K562 (cell line): ENCODE data around the gene XKR7. TPM values are rescaled to one million over a fixed set of nuclear protein-coding genes. Genes with fewer than 3 reads are reported as not detected.

ENCODE experiments used
- ATAC-seq: fragments of 200-7000 bp; cut with Tn5 transposase; 3 replicates; pipeline ENCODE4 v1.9.1; 2020; ENCODE audit warnings: moderate library complexity
- BruUV-seq: library from RNA; stranded (reverse); fragments of 400-500 nt; replicated peaks from 2 replicates; lab custom pipeline; 2021; lab: Mats Ljungman, UMichigan
- CTCF ChIA-PET: fragments of 300-600 bp; formaldehyde crosslinking; extraction: SDS; loops from one replicate; lab custom pipeline; 2021; ENCODE audit warnings: low intra/inter-chr PET ratio; lab: Yijun Ruan, JAX
- POLR2A ChIA-PET: fragments of 300-600, 350-650 bp; sonication (Branson Sonifier 250); formaldehyde crosslinking; extraction: SDS; loops from one replicate; lab custom pipeline; 2021; ENCODE audit warnings: antibody characterized with exemption, inconsistent platforms; lab: Yijun Ruan, JAX
- DNase-seq, 4 experiments: peaks; one replicate each; pipeline versions ENCODE4 v3.0.0 to v3.0.0-alpha.2; 2011 to 2018; ENCODE audit warnings: low spot score in 3 of 4, mixed read lengths in 3 of 4; ENCODE audit errors: extremely low read depth in 1 of 4
- FAIRE-seq: peaks from 2 replicates; lab custom pipeline; 2011; peaks lifted over from hg19 to GRCh38; lab: Jason Lieb, UNC
- H2AFZ ChIP-seq: 2 replicates; pipeline ENCODE4 v1.6.0; 2011; ENCODE audit warnings: low read depth, low read length, control low read depth, inconsistent platforms
- H3K27ac ChIP-seq: fragments of 200-600 bp; 3 replicates; pipeline ENCODE4 v1.8.0; 2011; ENCODE audit warnings: low read depth, mild to moderate bottlenecking, control low read depth, inconsistent platforms, low read length, moderate library complexity, mixed read lengths; ENCODE audit errors: extremely low read depth
- H3K27me3 ChIP-seq, 2 experiments: fragments of 300-600 bp in 1 of 2; 2 replicates in 1 of 2; 3 replicates in 1 of 2; pipeline versions ENCODE4 v1.6.0 to v1.8.0; 2011; ENCODE audit warnings: inconsistent platforms in 2 of 2, low read length in 2 of 2, mild to moderate bottlenecking in 1 of 2, mixed read lengths in 1 of 2, moderate library complexity in 1 of 2; ENCODE audit not compliant: control insufficient read depth in 2 of 2, insufficient read depth in 2 of 2
- H3K36me3 ChIP-seq: fragments of 300-600 bp; 3 replicates; pipeline ENCODE4 v1.8.0; 2011; ENCODE audit warnings: mild to moderate bottlenecking, low read length, inconsistent platforms; ENCODE audit not compliant: control insufficient read depth, insufficient read depth
- H3K4me1 ChIP-seq, 2 experiments: fragments of 200-600 bp in 1 of 2; replicated peaks in 1 of 2; 2 replicates in 1 of 2; 3 replicates in 1 of 2; pipeline versions ENCODE4 v1.5.1 to v1.8.0; 2011; ENCODE audit warnings: inconsistent platforms in 2 of 2, low read length in 2 of 2, mild to moderate bottlenecking in 1 of 2, mixed read lengths in 1 of 2, moderate library complexity in 1 of 2; ENCODE audit not compliant: control insufficient read depth in 2 of 2, insufficient read depth in 2 of 2
- H3K4me2 ChIP-seq: 2 replicates; pipeline ENCODE4 v1.6.1; 2011; ENCODE audit warnings: low read length, control low read depth, inconsistent platforms, mixed read lengths; ENCODE audit not compliant: insufficient read depth
- H3K4me3 ChIP-seq: fragments of 200-600 bp; sonication (generic), shearing (Covaris generic); 2 replicates; pipeline ENCODE4 v1.5.1; 2016; ENCODE audit warnings: control low read depth, inconsistent platforms
- H3K79me2 ChIP-seq: fragments of 200-600 bp; 3 replicates; pipeline ENCODE4 v1.8.0; 2011; ENCODE audit warnings: low read length, inconsistent platforms; ENCODE audit not compliant: control insufficient read depth, insufficient read depth
- H3K9ac ChIP-seq, 2 experiments: 2 replicates each; pipeline versions ENCODE4 v1.6.0 to v1.6.1; 2011; ENCODE audit warnings: low read depth in 2 of 2, low read length in 2 of 2, control low read depth in 1 of 2, inconsistent platforms in 1 of 2, mild to moderate bottlenecking in 1 of 2, mixed read lengths in 1 of 2; ENCODE audit not compliant: insufficient read depth in 1 of 2
- H3K9me1 ChIP-seq: one replicate; pipeline ENCODE4 v1.6.0; 2011; ENCODE audit warnings: inconsistent platforms, mild to moderate bottlenecking, low read length, moderate library complexity; ENCODE audit not compliant: control insufficient read depth, insufficient read depth
- H3K9me3 ChIP-seq: replicated peaks from 2 replicates; pipeline ENCODE4 v1.5.1; 2011; ENCODE audit warnings: low read depth, low read length, inconsistent platforms; ENCODE audit not compliant: control insufficient read depth, insufficient read depth
- H4K20me1 ChIP-seq: replicated peaks from 2 replicates; pipeline ENCODE4 v1.6.1; 2011; ENCODE audit warnings: low read length, inconsistent platforms, mixed read lengths; ENCODE audit not compliant: control insufficient read depth, insufficient read depth
- ARID1B ChIP-seq: fragments of 450-650 bp; IDR thresholded peaks from 2 replicates; pipeline ENCODE4 v1.6.1; 2016; ENCODE audit warnings: antibody characterized with exemption, mild to moderate bottlenecking, inconsistent platforms
- CC2D1A ChIP-seq: fragments of 450-650 bp; IDR thresholded peaks from 2 replicates; pipeline ENCODE4 v1.6.1; 2017; ENCODE audit warnings: mild to moderate bottlenecking
- CTBP1 ChIP-seq: fragments of 450-650 bp; IDR thresholded peaks from 2 replicates; pipeline ENCODE4 v1.6.1; 2016; ENCODE audit warnings: borderline replicate concordance
- DPF2 ChIP-seq: fragments of 450-650 bp; IDR thresholded peaks from 2 replicates; pipeline ENCODE4 v1.6.1; 2016
- FOXO4 ChIP-seq: fragments of 450-650 bp; formaldehyde crosslinking; IDR thresholded peaks from 2 replicates; pipeline ENCODE4 v1.4.0; 2020; ENCODE audit warnings: mild to moderate bottlenecking, moderate library complexity
- JUN ChIP-seq, 2 experiments: sonication (generic) in 1 of 2; formaldehyde crosslinking in 1 of 2; IDR thresholded peaks; 2 replicates each; pipeline versions ENCODE4 v1.6.1 to v1.8.0; 2012 to 2022; ENCODE audit warnings: borderline replicate concordance in 2 of 2, mild to moderate bottlenecking in 2 of 2, improper control_type of control experiment in 1 of 2, low read depth in 1 of 2, low read length in 1 of 2, missing genetic modification reagents in 1 of 2
- JUND ChIP-seq, 2 experiments: IDR thresholded peaks; 2 replicates in 1 of 2; 3 replicates in 1 of 2; pipeline ENCODE4 v1.6.1; 2011; ENCODE audit warnings: borderline replicate concordance in 2 of 2, low read depth in 2 of 2, low read length in 2 of 2, improper control_type of control experiment in 1 of 2, missing biosample characterization in 1 of 2, missing genetic modification characterization in 1 of 2, missing genetic modification reagents in 1 of 2
- KLF1 ChIP-seq: fragments of 450-650 bp; IDR thresholded peaks from 2 replicates; pipeline ENCODE4 v1.6.1; 2016; ENCODE audit warnings: missing genetic modification characterization, missing compliant biosample characterization
- MEF2D ChIP-seq: conservative IDR thresholded peaks from 2 replicates; pipeline ENCODE4 v1.6.1; 2016; ENCODE audit warnings: low read depth, missing genetic modification characterization, missing compliant biosample characterization
- MTA3 ChIP-seq: fragments of 450-650 bp; formaldehyde crosslinking; IDR thresholded peaks from 2 replicates; pipeline ENCODE4 v1.6.1; 2017; ENCODE audit warnings: mild to moderate bottlenecking, borderline replicate concordance
- MTF1 ChIP-seq: fragments of 250-450 bp; sonication (Bioruptor Pico); IDR thresholded peaks from 2 replicates; pipeline ENCODE4 v1.9.0; 2021; ENCODE audit warnings: moderate library complexity, mild to moderate bottlenecking, inconsistent platforms, borderline replicate concordance
- NCOA2 ChIP-seq, 2 experiments: fragments of 450-650 bp; IDR thresholded peaks; 2 replicates each; pipeline ENCODE4 v1.6.1; 2018; ENCODE audit warnings: mild to moderate bottlenecking in 2 of 2, moderate library complexity in 1 of 2; ENCODE audit not compliant: partially characterized antibody in 2 of 2
- TEAD4 ChIP-seq, 2 experiments: sonication (generic) in 1 of 2; formaldehyde crosslinking in 1 of 2; IDR thresholded peaks; 2 replicates each; pipeline versions ENCODE4 v1.6.1 to v1.8.0; 2012 to 2022; ENCODE audit warnings: borderline replicate concordance in 1 of 2, inconsistent platforms in 1 of 2, low read length in 1 of 2, mild to moderate bottlenecking in 1 of 2, missing genetic modification reagents in 1 of 2
- YBX1 ChIP-seq: fragments of 450-650 bp; IDR thresholded peaks from 2 replicates; pipeline ENCODE4 v1.7.1; 2016; ENCODE audit warnings: mild to moderate bottlenecking
- ZEB2 ChIP-seq: fragments of 450-650 bp; IDR thresholded peaks from 2 replicates; pipeline ENCODE4 v1.6.1; 2016
- ZFP36 ChIP-seq: fragments of 150-350 bp; IDR thresholded peaks from 2 replicates; pipeline ENCODE4 v1.6.1; 2018; ENCODE audit warnings: low read length, low read depth; ENCODE audit not compliant: partially characterized antibody
- ZNF655 ChIP-seq: fragments of 250-450 bp; sonication (Bioruptor Pico); IDR thresholded peaks from 2 replicates; pipeline ENCODE4 v1.5.0; 2021
- ZNF778 ChIP-seq: fragments of 450-650 bp; formaldehyde crosslinking; IDR thresholded peaks from 2 replicates; pipeline ENCODE4 v1.4.0; 2020; ENCODE audit warnings: mild to moderate bottlenecking, moderate library complexity
- WGBS: fragments of 100-300 bp; shearing (Covaris generic); methylation state at CpG from one replicate; pipeline ENCODE4 v1.1.6; 2016; ENCODE audit warnings: low coverage, mixed read lengths; ENCODE audit not compliant: insufficient coverage; ENCODE audit errors: missing lambda C conversion rate; 5-methylcytosine and 5-hydroxymethylcytosine counted together
- in situ Hi-C: fragments of 300-500 bp; cut with MboI; formaldehyde crosslinking; loops from 4 replicates; pipeline ENCODE4 v1.15.0; 2018; ENCODE audit warnings: inconsistent platforms, mixed read lengths
- intact Hi-C: fragments of 100-400 bp; cut with micrococcal nuclease; formaldehyde crosslinking; loops from 2 replicates; pipeline ENCODE4 v1.14.2; 2022
- polyA plus RNA-seq, 8 experiments: library from polyadenylated mRNA; depleted of rRNA in 4 of 8; stranded (reverse) in 5 of 8; unstranded in 3 of 8; fragments of >200 nt; fragmentation: Nextera tagmentation in 2 of 8; fragmentation: Illumina TruSeq in 1 of 8; extraction: Ambion mirVana in 2 of 8; extraction: Trizol in 1 of 8; gene quantifications; 2 replicates each; pipeline versions ENCODE4 v1.2.1 to v1.2.3, GENCODE V29; 2011 to 2014; ENCODE audit warnings: inconsistent platforms in 1 of 8, missing spikeins in 1 of 8
- total RNA-seq, 7 experiments: library from RNA; depleted of rRNA in 6 of 7; stranded (reverse); fragments of >200 nt in 6 of 7; fragmentation: Illumina TruSeq in 2 of 7; extraction: Trizol in 2 of 7; gene quantifications; 2 replicates each; pipeline versions ENCODE4 v1.2.1 to v1.2.3, GENCODE V29; 2011 to 2021; ENCODE audit warnings: low replicate concordance in 1 of 7

Gene XKR7
- total and polyA plus RNA-seq, 9 of the 15 experiments (the other 6 are each of a cell fraction or from before 2014, with no cell fraction given) = 0.02 TPM; not detected in 8

GRCh38 chr20:32037929-32038328 lies 70.0 kb downstream of the XKR7 start:
- H3K4me3 ChIP-seq = no peak overlapping the region
- BruUV-seq = no TSS peak
- no peak overlapping the region for H3K9ac ChIP-seq
- H3K27me3 ChIP-seq = peaks cover 6 to 26% of the 10 kb centered on the region in 2 experiments; a peak in 4 of 5 replicates
- no peak overlapping the region for H3K4me2 ChIP-seq
- intact Hi-C loops = loop anchor here (10.0 kb wide), 1 partner anchor 213 kb away; no protein-coding TSS in a partner anchor
- no peak overlapping the region for H2AFZ ChIP-seq
- DNase-seq (no peak), ATAC-seq (peak; percentile 34; the same call in 2 of the 3 replicates), FAIRE-seq (no peak)
- WGBS = 15% methylated on average over 4 of the region's 4 CpGs
- ChIA-PET POLR2A (interaction anchor here (0.6 kb wide), 1 partner anchor 492 kb away, joined by 3 read pairs; no protein-coding TSS in a partner anchor), CTCF (no interaction called here)
- no peaks in the 10 kb centered on the region; the same call in 1 of the 2 replicates for H3K9me3 ChIP-seq
- no peaks in the 10 kb centered on the region for H3K36me3 ChIP-seq
- no peaks in the 10 kb centered on the region for H4K20me1 ChIP-seq
- in situ Hi-C loops = no loop called here
- H3K9me1 ChIP-seq = no peaks in the 10 kb centered on the region
- peaks cover 3 to 11% of the 10 kb centered on the region in 2 experiments; a peak in 3 of 5 replicates for H3K4me1 ChIP-seq
- H3K79me2 ChIP-seq = no peaks in the 10 kb centered on the region
- no peak overlapping the region for H3K27ac ChIP-seq
- TF ChIP-seq JUN (IDR thresholded peaks at IDR 0.05; ENCODE audit: borderline replicate concordance, low read depth, low read length) (0 out of 2 replicates have a peak, but pooled peaks have one; percentile 34), JUN (CRISPR knock-in tag; IDR thresholded peaks at IDR 0.05; ENCODE audit: borderline replicate concordance) (no peak), TEAD4 (IDR thresholded peaks at IDR 0.05; ENCODE audit: low read length) (peak; percentile 20; the same call in 1 of the 2 replicates), TEAD4 (CRISPR knock-in tag; IDR thresholded peaks at IDR 0.05; ENCODE audit: borderline replicate concordance) (no peak), KLF1 (tag) (no peak), FOXO4 (no peak), YBX1 (no peak), ARID1B (peak; percentile 64; the same call in 1 of the 2 replicates), ZNF655 (CRISPR knock-in tag) (no peak), CC2D1A (peak; percentile 20; the same call in 1 of the 2 replicates), DPF2 (0 out of 2 replicates have a peak, but pooled peaks have one; percentile 36), MEF2D (tag) (peak; percentile 44; the same call in 1 of the 2 replicates), ZFP36 (peak; percentile 67), ZEB2 (peak; percentile 65), MTA3 (peak; percentile 37; the same call in 1 of the 2 replicates), NCOA2 (IDR thresholded peaks at IDR 0.05; ENCODE audit: partially characterized antibody in 2 of 2) (no peak), MTF1 (no peak), ZNF778 (CRISPR knock-in tag) (no peak), CTBP1 (peak; percentile 55; the same call in 1 of the 2 replicates), JUND (IDR thresholded peaks at IDR 0.05; ENCODE audit: borderline replicate concordance, low read depth, low read length) (peak; percentile 37; the same call in 1 of the 2 replicates), JUND (tag; IDR thresholded peaks at IDR 0.05; ENCODE audit: borderline replicate concordance, low read depth, low read length) (0 out of 3 replicates have a peak, but pooled peaks have one; percentile 41)
